Stimulated activated CD8-positive, alpha-beta memory T cell treated with anti-CD3 and anti-CD28 coated beads, Interleukin-12 subunit alpha, Interleukin-12 subunit beta, amount 100 ng/mL, for 1 hour (primary cell): ENCODE measurements around the gene CIBAR2.

Experiments used
- DNase-seq: peaks from one replicate; pipeline ENCODE4 v3.0.0-alpha.2; 2020; ENCODE audit warnings: low read depth

Gene CIBAR2

DNA sequence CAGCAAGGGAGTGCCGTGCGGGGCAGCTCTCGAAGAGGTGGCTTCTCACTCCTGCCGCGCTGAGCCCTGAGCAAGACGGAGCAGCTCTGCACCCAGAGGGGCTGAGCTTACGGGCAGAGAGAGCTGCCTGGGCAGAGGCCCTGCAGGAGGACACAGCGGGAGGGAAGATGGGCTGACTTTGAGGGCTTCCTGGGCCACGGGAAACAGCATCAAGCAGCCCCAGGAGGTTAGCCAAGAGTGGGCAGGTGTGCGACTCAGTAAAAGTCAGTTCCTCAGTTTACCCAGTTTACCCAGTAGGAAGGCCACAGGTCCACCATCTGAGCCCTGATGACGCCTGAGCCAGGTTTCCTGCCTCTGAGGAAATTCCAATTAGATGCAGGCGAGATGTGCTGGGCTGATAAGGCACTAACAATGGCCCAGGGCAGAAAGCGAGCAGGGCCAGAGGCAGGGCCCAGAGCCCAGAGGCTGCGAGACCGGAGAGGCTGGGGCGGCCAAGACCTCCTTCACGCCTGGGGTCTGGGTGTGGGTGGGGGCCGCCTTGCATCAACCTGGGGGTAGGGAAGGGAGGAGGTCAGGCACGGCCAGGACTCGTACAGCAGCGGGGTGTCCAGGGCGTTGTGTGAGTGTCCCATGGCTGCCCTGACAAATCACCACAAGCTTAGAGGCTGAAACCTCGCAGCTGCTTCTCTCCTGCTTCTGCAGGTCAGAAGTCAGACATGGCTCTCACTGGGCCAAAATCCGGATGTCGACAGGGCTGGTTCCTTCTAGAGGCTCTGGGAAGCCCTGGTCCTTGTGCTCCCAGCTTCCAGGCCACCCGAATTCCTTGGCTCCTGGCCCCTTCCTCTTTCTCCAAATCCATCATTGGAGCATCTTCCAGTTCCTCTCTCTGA, 32.0 kb upstream of the CIBAR2 start:
- DNase-seq: no peak

DNA sequence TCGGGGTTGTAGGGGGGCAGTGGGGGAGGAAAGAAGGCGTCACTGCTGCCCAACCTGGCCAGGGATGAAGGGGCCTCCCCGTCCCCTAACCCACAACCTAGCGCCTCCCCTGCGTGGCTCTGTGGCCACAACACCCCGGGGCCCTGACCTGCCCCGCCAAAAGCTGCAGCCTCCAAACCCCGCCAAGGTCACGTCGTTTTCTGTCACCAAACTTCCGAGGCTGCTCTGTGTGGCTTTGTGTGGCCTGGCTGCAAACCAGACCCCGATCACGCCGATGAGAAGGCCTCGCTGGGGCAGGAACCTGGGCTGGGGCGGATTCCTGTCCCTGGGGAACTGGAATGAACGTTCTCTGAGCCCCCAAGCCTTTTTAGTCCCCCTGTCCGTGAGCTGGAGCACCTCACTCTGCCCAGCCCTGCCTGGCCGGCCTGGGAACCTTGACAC, 30.5 kb upstream of the CIBAR2 start:
- DNase-seq: no peak

DNA sequence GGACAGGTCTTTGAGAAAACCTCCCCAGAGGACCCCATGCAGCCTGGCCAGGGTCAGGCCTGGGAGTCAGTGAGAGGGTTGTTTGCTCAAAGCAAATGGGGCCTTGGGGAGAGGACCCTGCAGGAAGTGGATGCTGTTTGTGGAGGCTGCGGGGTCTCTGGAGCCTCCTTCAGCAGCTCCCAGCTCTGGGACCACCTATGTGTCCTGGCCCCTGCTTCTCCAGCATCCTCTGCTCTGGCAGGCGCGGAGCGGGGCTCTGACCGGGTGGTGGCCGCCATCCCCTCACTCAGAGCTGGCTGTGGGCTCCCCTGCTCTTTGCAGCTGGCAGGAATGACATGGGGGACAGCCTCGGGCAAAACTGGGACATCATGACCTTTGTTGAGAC, 29.8 kb upstream of the CIBAR2 start:
- no peak for DNase-seq

DNA sequence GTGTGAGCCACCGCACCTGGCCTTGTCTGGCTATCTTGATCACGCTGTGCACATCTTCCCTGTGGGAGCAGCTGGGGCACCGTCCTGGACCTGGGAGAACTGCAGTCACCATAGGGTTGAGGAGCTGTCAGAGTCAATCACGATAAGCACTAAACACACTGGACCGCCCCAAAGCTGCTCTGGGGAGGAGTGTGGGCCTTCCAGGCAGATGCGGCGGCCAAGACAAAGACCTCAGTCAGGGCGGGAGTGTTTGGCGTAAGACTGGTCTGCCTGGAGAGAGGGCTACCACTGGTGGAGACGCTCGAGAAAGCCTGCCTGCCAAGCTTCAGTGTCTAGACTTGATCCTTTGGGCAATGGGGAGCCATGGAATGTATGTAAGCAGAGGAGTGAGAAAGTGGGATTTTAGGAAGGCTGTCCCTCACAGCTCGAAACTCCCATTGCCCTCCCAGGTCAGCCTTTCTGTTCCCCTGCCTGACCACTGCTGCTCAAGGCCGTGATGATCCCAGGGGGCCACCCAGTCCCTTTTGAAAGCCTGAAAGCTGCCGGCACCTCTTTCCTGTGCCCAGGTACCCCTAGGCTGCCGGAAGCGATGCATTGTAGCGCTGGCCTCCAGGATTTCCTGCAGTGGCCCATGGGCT, 29.3 kb upstream of the CIBAR2 start:
- no peak for DNase-seq

DNA sequence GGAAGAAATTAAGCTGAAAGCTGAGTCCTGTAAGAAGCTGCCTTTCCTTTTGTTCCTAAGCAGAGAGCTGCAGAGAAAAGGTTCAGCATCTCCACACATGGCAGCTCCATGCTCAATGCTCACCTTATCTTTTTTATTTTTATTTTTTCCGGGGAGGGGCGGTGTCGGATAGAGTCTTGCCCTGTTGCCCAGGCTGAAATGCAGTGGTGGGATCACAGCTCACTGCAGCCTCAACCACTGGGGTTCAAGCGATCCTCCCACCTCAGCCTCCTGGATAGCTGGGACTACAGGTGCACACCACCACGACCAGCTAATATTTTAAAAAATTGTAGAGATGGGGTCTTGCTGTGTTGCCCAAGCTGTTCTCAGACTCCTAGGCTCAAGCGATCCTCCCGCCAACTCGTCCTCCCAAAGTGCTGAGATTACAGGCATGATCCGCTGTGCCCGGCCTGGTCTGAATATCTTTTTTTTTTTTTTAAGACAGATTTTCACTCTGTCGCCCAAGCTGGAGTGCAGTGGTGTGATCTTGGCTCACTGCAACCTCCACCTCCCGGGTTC, 28.3 kb upstream of the CIBAR2 start:
- DNase-seq: no peak

DNA sequence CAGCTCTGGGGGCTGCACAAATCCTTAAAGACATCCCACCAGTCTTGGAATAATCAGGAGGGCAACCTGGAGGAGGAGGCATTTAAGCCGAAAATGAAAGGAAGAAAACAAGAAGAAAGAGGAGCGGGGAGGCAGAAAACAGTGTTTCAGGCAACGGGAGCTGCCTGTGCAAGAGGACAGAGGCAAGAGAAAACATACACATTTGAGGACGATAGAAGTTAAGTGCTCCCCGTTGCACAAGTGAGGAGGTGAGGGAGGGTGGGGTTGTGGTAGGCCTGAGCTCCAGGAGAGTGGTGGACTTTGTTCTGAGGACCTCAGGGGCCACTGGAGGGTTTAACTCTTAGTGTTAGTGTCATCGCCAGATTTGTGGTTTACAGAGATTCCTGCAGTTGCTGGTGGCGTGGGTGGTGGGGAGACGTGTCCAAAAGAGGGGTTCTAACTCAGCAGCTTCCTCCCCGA, 27.6 kb upstream of the CIBAR2 start:
- no peak for DNase-seq

DNA sequence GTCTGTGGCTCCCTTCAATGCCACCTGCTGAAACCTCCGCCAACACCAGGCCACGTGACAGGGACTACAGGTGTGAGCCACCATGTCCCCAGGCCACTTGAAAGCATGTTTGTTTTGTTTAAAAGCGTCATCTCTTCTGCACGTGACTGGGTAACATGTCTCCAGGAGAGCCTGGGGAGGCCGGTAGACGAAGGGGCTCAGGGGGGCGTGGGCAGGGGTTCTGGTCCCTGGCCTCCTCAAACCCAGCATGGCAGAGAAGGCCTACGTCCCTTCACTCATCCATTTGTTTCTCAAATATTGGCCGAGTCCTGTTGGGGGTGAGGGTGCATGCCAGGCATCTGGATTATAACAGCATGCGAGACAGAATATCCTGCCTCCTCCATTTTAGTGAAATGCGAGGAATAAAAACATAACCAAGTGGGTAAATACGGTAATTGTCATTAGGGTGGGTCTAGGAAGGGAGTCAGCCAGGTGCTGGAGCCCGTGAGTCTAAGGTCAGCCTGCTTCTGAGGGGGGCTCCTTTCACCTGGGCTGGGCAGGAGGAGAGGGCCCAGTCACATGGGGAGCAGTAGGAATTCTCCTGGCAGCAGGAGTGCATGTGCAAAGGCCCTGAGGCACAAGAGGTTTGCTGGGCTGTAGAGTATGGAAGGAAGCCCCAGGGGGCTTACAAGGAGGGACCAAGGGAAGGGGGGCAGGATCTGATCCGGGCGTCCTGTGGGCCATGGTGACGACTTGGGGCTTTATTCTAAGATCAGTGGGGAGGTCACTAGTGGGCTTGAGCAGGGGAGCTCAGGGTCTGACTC, 26.8 kb upstream of the CIBAR2 start:
- no peak for DNase-seq

DNA sequence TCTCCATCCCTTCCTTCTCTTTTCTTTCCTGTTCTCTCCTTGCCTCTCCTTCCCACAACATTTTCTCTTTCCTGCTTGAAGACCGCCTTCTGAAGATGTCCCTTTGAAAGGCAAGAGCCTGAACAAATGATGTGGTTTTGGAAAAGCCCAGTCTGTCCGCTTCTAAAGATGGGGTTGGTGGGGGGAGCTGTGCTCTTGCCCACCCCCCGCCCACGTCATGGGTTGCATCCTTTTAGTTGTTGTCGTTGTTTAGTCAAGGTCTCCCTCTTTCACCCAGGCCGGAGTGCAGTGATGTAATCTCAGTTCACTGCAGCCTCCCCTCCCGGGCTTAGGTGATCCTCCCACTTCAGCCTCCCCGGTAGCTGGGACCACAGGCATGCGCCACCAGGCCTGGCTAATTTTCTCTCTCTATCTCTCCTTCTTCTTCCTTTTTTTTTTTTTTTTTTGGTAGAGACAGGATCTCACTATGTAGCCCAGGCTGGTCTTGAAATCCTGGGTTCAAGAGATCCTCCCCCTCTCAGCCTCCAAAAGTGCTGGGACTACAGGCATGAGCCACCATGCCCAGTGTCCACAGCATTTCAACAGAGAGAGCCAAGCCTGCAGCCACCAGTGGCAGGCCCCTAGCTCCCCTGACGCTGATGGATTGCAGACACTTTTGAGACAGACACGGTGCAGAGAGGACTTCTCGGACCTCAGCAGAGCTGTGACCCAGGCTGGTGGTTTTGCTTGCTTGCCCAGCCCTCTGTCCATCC, 26.0 kb upstream of the CIBAR2 start:
- no peak for DNase-seq

DNA sequence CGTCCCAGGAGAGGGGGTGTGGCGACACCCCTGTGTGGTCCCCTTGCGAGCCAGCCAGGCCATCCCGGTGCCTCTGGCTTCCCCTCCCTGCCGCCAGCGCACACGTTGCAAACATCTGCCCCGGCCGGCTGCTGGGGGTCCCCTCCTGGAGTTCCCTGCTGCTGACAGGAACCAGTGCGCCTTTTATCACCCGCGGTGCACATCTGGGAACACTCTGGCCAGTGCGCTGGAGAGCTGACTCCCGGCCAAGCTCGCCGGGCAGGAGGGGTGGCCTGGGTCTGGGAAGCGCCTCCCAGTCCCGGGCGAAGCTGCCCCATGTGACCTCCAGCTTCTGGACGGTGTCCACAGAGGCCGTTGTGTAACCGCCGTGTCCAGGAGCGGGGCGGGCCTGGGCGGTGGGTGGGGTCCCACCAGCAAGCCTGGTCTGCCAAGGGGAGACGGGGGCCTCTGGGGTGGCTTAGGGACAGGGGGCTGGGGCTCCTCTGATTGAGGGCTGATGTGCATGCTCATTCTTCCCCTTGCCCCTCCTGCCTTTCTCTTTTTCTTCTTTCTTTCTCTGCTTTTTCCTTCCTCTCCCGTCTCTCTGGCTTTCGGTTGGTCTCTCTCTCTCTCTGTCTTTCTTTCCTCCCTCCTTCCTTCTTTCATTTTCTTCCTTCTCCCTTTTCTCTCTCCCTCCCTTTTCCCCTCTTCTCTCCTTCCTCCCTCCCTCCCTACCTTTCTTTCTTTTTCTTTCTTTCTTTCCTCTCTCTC, 25.2 kb upstream of the CIBAR2 start:
- no peak for DNase-seq

DNA sequence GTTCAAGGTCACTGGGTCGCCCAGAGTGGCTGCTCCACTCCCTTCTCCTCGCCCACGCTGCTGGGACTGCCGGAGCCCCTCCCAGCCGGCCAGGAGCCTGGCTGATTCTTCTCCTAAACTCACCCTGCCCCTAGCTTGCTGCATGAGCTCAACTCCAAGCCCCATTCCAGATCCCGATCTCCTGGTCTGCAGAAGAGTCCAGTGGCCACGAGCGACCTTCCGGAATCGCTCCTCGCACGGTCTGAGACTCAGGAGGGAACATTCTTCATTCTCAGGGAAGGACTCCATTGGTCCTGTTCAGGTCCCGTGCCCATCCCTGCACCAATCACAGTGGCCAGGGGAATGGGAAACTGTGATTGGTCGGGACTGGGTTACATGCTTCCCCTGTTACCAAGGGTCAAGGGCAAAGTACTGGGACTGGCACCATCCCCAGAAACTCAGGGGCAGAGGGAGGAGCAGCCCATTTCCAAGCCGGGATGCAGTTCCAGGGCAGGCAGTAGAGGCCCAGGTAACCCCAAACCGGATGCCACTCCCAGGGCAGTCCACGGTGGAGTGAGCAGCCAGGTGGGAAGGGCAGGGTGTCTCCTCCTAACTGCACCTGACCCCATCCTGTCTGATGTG, 24.5 kb upstream of the CIBAR2 start:
- no peak for DNase-seq

DNA sequence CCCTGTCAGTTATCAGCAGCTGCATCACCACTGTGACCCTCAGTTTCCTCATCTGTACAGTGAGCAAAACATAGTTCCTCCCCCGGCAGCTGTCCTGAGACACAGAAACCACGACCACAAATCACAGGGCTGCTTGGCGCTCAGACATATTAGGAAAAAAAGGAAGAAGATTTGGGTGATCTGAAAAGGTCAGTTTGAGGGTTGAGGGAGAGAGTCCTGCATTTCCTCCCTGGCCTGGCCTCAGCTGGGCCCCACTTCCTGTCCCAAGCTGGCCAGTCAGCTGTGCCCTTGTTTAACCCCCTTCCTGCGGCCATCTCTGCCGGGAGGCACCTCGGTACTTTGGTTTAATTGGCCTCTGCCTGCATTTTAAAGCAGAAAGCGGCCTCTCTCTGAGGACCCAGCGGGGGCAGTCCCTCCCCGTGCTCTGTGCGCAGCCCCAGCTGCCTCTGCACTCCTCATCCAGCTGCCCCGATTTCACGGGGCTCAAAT, 24.0 kb upstream of the CIBAR2 start:
- no peak for DNase-seq

DNA sequence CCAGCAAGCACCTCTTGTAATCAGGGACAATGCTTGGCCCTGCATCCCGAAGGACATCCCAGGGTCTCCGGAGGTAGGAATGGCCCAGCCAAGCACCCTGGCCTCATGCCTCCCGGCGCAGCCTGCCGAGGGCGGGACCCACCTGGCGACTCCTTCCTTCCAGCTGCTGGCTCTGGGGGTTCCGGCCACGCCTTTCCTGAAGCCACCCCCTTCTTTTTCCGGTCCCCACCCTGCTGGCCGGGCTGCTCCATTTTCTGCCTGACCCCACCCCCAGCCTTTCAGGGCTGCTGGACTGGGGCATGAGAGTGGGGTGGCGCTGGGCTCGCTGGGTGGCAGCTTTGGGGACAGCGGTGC, 22.5 kb upstream of the CIBAR2 start:
- no peak for DNase-seq

DNA sequence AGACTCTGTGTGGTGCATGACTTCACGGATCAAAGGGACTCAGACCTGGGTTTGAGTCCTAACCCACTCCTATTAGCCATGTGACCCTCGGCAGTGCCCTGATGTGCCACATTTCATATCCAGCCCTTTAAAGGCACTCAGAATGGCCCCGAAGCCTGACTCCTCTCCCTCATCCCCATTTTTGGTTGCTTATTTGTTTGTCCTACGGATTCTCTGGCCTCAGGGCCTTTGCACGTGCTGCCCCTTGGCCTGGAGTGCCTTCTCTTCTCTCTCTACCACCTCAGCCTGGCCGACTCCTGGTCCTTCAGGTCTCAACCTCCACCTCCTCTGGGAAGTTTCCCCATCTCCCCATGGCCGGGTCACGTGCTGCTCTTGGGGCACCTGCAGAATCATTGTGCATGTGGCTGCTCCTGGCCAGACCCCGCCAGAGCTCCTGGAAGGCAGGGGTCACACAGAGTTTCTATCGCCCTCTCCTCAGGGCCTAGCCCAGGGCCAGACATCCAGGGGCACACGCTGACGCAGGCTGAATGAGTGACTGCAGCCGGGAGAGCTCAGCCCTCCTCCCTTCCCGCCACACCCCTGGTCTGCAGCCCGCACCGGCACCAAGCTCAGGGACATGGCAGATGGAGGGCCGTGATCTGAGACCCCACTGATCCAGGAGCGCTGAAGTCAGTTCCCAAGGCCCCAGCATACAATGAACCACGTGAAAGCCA, 22.0 kb upstream of the CIBAR2 start:
- DNase-seq: no peak

DNA sequence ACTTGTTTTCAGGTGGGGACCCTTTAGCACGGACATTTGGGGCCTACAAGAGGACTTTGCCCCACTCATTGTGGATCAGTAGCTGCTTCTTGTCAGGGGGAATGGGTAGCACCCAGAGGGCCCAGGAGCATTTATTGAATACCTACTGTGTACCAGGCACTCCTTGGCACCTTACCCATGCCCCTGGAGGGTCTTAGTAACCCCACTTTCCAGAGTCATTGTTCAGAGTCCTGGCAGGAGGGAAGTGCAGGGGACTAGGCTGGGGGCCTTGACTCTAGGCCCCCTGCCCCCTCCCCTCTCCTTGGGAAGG, 21.0 kb upstream of the CIBAR2 start:
- DNase-seq: no peak

DNA sequence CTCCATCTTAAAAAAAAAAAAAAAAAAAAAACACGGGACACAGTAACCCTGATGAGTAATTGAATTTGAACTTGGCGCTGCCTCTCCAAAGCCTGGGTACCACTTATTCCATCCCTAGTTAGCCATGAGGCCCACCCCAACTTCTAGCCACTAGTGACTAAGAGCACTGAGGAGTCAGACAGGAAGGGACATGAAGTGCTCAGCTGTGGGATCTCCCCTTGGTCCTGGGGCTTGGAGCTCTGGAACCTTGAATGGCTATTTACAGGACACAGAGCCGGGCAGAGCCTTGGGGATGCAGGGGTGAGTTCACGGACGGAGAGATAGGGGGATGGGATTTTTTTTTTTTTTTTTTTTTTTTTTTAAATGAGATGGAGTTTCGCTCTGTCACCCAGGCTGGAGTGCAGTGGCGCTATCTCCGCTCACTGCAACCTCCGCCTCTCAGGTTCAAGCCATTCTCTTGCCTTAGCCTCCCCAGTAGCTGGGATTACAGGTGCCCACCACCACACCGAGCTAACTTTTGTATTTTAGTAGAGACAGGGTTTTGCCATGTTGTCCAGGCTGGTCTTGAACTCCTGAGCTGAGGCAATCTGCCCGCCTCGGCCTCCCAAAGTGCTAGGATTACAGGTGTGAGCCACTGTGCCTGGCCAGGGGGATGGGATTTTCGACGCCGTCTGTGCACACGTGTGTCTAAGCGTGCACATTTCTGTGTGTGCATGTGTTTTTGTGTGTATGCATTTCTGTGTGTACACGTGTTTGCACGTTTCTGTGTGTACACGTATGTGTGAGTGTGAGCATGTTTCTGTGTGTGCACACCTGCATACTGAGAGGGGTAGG, 20.4 kb upstream of the CIBAR2 start:
- DNase-seq: no peak

DNA sequence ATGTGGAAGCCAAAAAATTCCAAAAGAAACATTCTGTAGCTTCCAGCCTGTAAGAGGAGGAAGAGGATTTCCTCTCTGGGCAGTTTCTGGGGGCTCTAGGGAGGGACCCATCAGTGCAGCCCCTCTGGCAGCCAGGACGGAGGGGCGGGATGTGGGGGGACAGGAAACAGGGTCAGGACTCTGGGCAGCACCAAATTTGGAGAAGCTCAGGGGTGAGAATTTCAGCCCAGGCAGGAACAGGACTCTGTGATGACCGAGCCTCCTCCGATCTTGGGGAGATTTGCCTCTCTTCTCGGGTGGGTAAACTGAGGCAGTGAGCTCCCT, 18.4 kb upstream of the CIBAR2 start:
- DNase-seq: no peak

DNA sequence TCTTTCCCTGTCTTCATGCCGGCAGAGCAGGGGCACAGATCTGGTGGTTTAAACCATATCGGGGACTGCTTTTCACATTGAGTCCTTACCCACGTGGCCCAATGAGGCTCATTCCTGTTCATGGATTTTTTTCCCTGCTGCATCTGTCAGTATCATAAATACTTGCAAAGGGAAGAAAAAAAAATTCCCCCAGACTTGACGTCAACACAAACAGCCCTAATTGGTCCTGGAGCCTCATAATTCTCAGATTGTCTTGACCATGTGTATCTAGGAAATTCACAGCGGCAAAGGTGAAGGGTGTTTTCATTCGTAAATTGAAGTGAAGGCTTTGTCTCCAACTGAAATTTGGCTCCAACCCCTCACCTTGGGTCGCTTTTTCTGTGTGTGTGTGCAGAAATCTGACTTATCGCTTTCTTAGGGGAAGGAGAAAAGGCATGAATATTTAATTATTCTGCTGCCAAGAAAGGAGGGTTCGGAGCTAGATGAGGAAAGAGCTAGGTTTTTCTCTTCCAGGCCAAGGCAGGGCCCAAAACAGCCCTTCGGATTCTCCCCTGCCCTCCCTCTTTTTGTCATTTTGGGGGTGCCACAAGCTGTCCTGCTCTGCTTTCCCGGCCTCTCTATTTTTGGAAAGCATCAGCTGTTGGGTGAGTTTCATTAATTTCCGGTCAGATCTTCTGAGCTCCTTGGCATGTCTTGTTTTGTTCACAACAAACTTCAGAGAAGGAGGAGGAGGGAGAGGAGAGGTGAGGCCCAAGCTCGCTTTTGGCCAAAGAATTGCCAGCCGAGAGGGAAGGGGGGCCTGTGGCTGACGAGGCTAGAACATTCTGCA, 17.8 kb upstream of the CIBAR2 start:
- DNase-seq: no peak
